Astrocyte (in vitro differentiated cells and primary cell): ENCODE results near the gene PROSER3. TPM values are rescaled to one million over a fixed set of nuclear protein-coding genes. Genes with fewer than 3 reads are reported as not detected.
"Not testable (repeated sequence)": the region's sequence is repeated elsewhere in the genome, so short reads cannot be mapped to it uniquely, and the experiment has no call there.

Experiments used
- DNase-seq: peaks from one replicate; pipeline ENCODE4 v3.0.0-alpha.2; 2010; ENCODE audit warnings: low read depth
- FAIRE-seq: peaks from 2 replicates; lab custom pipeline; 2011; peaks lifted over from hg19 to GRCh38; lab: Jason Lieb, UNC
- H2AFZ ChIP-seq: 2 replicates; pipeline ENCODE4 v1.6.0; 2012; ENCODE audit warnings: low read depth, low read length, inconsistent platforms
- H3K27ac ChIP-seq: 2 replicates; pipeline ENCODE4 v1.5.1; 2011; ENCODE audit warnings: low read depth, low read length, inconsistent platforms
- H3K27me3 ChIP-seq: 2 replicates; pipeline ENCODE4 v1.6.0; 2011; ENCODE audit warnings: low read length, inconsistent platforms; ENCODE audit not compliant: insufficient read depth
- H3K36me3 ChIP-seq: 2 replicates; pipeline ENCODE4 v1.5.1; 2011; ENCODE audit warnings: low read length, inconsistent platforms; ENCODE audit not compliant: insufficient read depth
- H3K4me1 ChIP-seq: 2 replicates; pipeline ENCODE4 v1.5.1; 2011; ENCODE audit warnings: low read length, inconsistent platforms; ENCODE audit not compliant: insufficient read depth
- H3K4me2 ChIP-seq: 2 replicates; pipeline ENCODE4 v1.6.0; 2012; ENCODE audit warnings: low read length, inconsistent platforms
- H3K4me3 ChIP-seq: 2 replicates; pipeline ENCODE4 v1.5.1; 2011; ENCODE audit warnings: low read depth, mild to moderate bottlenecking, low read length, inconsistent platforms; ENCODE audit not compliant: insufficient read depth
- H3K79me2 ChIP-seq: 2 replicates; pipeline ENCODE4 v1.6.0; 2012; ENCODE audit warnings: mild to moderate bottlenecking, low read length, inconsistent platforms; ENCODE audit not compliant: insufficient read depth
- H3K9ac ChIP-seq: 2 replicates; pipeline ENCODE4 v1.6.0; 2012; ENCODE audit warnings: mild to moderate bottlenecking, low read length, inconsistent platforms
- H3K9me3 ChIP-seq: 2 replicates; pipeline ENCODE4 v1.5.1; 2012; ENCODE audit warnings: low read depth, mild to moderate bottlenecking, low read length, inconsistent platforms; ENCODE audit not compliant: insufficient read depth
- H4K20me1 ChIP-seq: 2 replicates; pipeline ENCODE4 v1.6.0; 2012; ENCODE audit warnings: low read length, inconsistent platforms; ENCODE audit not compliant: insufficient read depth
- H3K27ac Mint-ChIP-seq: one replicate; pipeline ENCODE4 v1.8.0; 2021; ENCODE audit warnings: mild to moderate bottlenecking, mixed read lengths; ENCODE audit not compliant: unreplicated experiment
- H3K27me3 Mint-ChIP-seq: one replicate; pipeline ENCODE4 v1.8.0; 2021; ENCODE audit warnings: low read depth, mixed read lengths; ENCODE audit not compliant: unreplicated experiment
- H3K36me3 Mint-ChIP-seq: one replicate; pipeline ENCODE4 v1.8.0; 2021; ENCODE audit warnings: low read depth, mixed read lengths; ENCODE audit not compliant: unreplicated experiment
- H3K4me1 Mint-ChIP-seq: one replicate; pipeline ENCODE4 v1.8.0; 2021; ENCODE audit warnings: low read depth, mixed read lengths; ENCODE audit not compliant: unreplicated experiment
- H3K4me3 Mint-ChIP-seq: one replicate; pipeline ENCODE4 v1.8.0; 2021; ENCODE audit warnings: mild to moderate bottlenecking, moderate library complexity, mixed read lengths; ENCODE audit not compliant: unreplicated experiment
- H3K9me3 Mint-ChIP-seq: one replicate; pipeline ENCODE4 v1.8.0; 2021; ENCODE audit warnings: mild to moderate bottlenecking, mixed read lengths; ENCODE audit not compliant: unreplicated experiment
- CTCF ChIP-seq: IDR thresholded peaks from 2 replicates; pipeline ENCODE4 v1.5.1; 2011; ENCODE audit warnings: low read depth, mild to moderate bottlenecking, inconsistent platforms, low read length, moderate library complexity; ENCODE audit not compliant: insufficient read depth
- EZH2 ChIP-seq: IDR thresholded peaks from 2 replicates; pipeline ENCODE4 v1.6.1; 2012; ENCODE audit warnings: mild to moderate bottlenecking, low read length, inconsistent platforms; ENCODE audit not compliant: insufficient read depth
- total RNA-seq: library from RNA; stranded (reverse); gene quantifications from 2 replicates; pipeline ENCODE4 v1.2.1, GENCODE V29; 2021

The PROSER3 gene
- total RNA-seq, 1 donor from 2014 or later, result 35.6 TPM

DNA sequence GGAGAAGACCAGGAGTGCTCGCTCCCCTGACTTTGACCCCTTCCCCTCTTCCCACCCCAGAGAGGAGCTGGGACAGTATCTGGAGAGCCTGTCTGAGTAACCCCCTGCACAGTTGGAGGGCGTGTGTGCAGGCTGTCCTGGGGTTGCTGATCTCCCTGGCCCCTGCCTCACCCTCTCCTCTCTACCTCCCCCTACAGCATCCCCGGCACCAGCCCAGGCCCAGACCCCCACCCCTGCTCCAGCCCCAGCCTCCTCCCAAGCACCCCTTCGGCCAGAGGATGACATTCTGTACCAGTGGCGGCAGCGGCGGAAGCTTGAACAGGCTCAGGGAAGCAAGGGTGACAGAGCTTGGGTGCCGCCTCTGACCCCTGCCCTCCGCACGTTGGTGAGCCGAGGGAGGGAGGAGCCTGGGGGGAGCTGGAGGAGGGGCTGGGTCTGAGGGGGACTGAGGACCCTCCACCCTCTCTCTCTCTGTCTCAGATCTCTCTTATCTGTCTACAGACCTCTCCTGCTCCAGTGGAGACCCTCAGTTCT lies 8.7 kb downstream of the PROSER3 start:
- Mint-ChIP-seq H3K27ac (no peak overlapping the region), H3K4me1 (no peaks in the 10 kb centered on the region), H3K9me3 (no peaks in the 10 kb centered on the region), H3K36me3 (peaks cover 11% of the 10 kb centered on the region), H3K27me3 (no peaks in the 10 kb centered on the region), H3K4me3 (no peak overlapping the region)
- H3K36me3 ChIP-seq, result peaks cover 7% of the 10 kb centered on the region
- no peaks in the 10 kb centered on the region for H3K4me1 ChIP-seq
- no peaks in the 10 kb centered on the region for H3K79me2 ChIP-seq
- no peaks in the 10 kb centered on the region for H4K20me1 ChIP-seq
- H3K27ac ChIP-seq, result no peak overlapping the region
- H3K9me3 ChIP-seq, result no peaks in the 10 kb centered on the region
- no peak for TF ChIP-seq CTCF
- no peak for TF ChIP-seq EZH2
- H3K4me2 ChIP-seq, result no peak overlapping the region
- no peak overlapping the region for H3K9ac ChIP-seq
- no peak for FAIRE-seq
- no peak overlapping the region for H3K4me3 ChIP-seq
- no peak overlapping the region for H2AFZ ChIP-seq
- no peak for DNase-seq
- H3K27me3 ChIP-seq, result no peaks in the 10 kb centered on the region

GRCh38 chr19:35767288-35768081 lies 9.5 kb downstream of the PROSER3 start:
- TF ChIP-seq EZH2 (no peak), CTCF (no peak)
- Histone ChIP-seq H3K4me3 (no peak overlapping the region), H3K36me3 (peaks cover 4% of the 10 kb centered on the region), H3K79me2 (no peaks in the 10 kb centered on the region), H3K9me3 (no peaks in the 10 kb centered on the region), H3K27ac (no peak overlapping the region), H4K20me1 (no peaks in the 10 kb centered on the region), H3K9ac (no peak overlapping the region), H3K27me3 (no peaks in the 10 kb centered on the region), H3K4me1 (no peaks in the 10 kb centered on the region), H2AFZ (no peak overlapping the region), H3K4me2 (no peak overlapping the region)
- no peak overlapping the region for H3K27ac Mint-ChIP-seq
- no peak for DNase-seq
- FAIRE-seq, result no peak
- H3K9me3 Mint-ChIP-seq, result no peaks in the 10 kb centered on the region
- no peaks in the 10 kb centered on the region for H3K27me3 Mint-ChIP-seq
- H3K36me3 Mint-ChIP-seq, result peaks cover 8% of the 10 kb centered on the region
- no peak overlapping the region for H3K4me3 Mint-ChIP-seq
- H3K4me1 Mint-ChIP-seq, result no peaks in the 10 kb centered on the region

GRCh38 chr19:35768082-35768421 lies 10.1 kb downstream of the PROSER3 start:
- no peak overlapping the region for H3K4me3 ChIP-seq
- H3K4me3 Mint-ChIP-seq, result no peak overlapping the region
- H3K9ac ChIP-seq, result no peak overlapping the region
- no peak for FAIRE-seq
- peaks cover 8% of the 10 kb centered on the region for H3K36me3 Mint-ChIP-seq
- peaks cover 4% of the 10 kb centered on the region for H3K36me3 ChIP-seq
- no peaks in the 10 kb centered on the region for H3K4me1 Mint-ChIP-seq
- H3K4me2 ChIP-seq, result no peak overlapping the region
- no peaks in the 10 kb centered on the region for H3K79me2 ChIP-seq
- no peak overlapping the region for H2AFZ ChIP-seq
- no peaks in the 10 kb centered on the region for H3K27me3 Mint-ChIP-seq
- DNase-seq, result no peak
- H3K4me1 ChIP-seq, result no peaks in the 10 kb centered on the region
- no peak overlapping the region for H3K27ac Mint-ChIP-seq
- TF ChIP-seq CTCF, result no peak
- no peak for TF ChIP-seq EZH2
- no peaks in the 10 kb centered on the region for H4K20me1 ChIP-seq
- no peaks in the 10 kb centered on the region for H3K9me3 ChIP-seq
- H3K27ac ChIP-seq, result no peak overlapping the region
- H3K27me3 ChIP-seq, result no peaks in the 10 kb centered on the region
- H3K9me3 Mint-ChIP-seq, result no peaks in the 10 kb centered on the region

GRCh38 chr19:35772362-35772761 lies 14.4 kb downstream of the PROSER3 start:
- not testable (repeated sequence) for H3K27me3 ChIP-seq, H3K79me2 ChIP-seq, FAIRE-seq, H3K4me3 Mint-ChIP-seq, H3K9me3 Mint-ChIP-seq, H3K4me2 ChIP-seq, H3K27ac Mint-ChIP-seq, H4K20me1 ChIP-seq, H3K4me1 Mint-ChIP-seq, DNase-seq, H3K36me3 ChIP-seq, H3K4me3 ChIP-seq, H3K9ac ChIP-seq, H3K27ac ChIP-seq, H3K36me3 Mint-ChIP-seq, H3K9me3 ChIP-seq, H2AFZ ChIP-seq
- peaks cover 13% of the 10 kb centered on the region for H3K4me1 ChIP-seq
- peaks cover 15% of the 10 kb centered on the region for H3K27me3 Mint-ChIP-seq
